ENCODE measurements around the gene MMP3.
"Not testable (repeated sequence)": the region's sequence is repeated elsewhere in the genome, so short reads cannot be mapped to it uniquely, and the experiment has no call there.

MMP3 gene

GRCh38 chr11:102843489-102843888 is at the start of gene MMP3:
Gene MMP3 (minus strand): TSS chr11:102843609. CDS start chr11:102843546, 63 bp downstream.
- FAIRE-seq (no peak), DNase-seq (ENCODE audit: low spot score) (peak; percentile 23)

DNA sequence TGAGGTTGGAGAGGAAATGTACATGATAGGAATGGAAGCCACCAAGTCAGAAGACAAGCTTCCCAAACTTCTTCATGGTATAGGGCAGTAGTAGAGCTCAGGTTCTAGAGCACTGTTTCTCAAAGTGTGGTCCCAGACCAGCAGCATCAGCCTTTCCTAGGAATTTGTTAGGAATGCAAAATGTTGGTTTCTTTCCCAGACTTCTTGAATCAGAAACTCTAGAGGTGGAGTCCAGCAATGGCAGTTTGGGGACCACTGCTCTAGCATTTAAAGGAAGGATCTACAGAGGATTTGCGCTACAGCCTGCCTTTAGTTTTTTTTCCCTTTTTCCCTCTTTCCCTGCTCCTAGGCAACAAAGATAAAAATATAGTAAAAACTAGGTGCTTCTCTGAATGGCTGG is 48.3 kb upstream of the MMP3 start:
- FAIRE-seq (no peak), DNase-seq (ENCODE audit: low spot score) (no peak)

GRCh38 chr11:102886999-102887398 is 43.6 kb upstream of the MMP3 start:
- DNase-seq (ENCODE audit: low spot score) (no peak), FAIRE-seq (no peak)

DNA sequence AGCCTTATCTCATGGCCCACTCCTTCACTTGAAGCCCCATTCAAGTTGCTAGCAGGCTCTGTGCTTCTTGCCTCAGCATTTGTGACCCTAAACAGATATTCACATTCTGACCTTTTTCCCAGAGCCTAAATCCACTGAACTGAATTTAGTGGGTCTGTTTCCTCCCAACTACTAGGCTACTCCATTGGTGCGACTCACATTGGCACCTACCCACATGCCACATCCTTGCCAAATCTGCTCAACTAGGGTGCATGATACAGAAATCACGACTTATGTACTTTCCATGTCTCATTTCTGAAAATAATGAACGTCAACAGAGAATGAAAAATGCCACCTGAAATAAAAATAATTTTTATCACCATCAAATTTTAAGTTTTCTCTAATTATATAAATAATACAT is 39.7 kb upstream of the MMP3 start:
- FAIRE-seq: no peak
- no peak for DNase-seq (ENCODE audit: low spot score)

DNA sequence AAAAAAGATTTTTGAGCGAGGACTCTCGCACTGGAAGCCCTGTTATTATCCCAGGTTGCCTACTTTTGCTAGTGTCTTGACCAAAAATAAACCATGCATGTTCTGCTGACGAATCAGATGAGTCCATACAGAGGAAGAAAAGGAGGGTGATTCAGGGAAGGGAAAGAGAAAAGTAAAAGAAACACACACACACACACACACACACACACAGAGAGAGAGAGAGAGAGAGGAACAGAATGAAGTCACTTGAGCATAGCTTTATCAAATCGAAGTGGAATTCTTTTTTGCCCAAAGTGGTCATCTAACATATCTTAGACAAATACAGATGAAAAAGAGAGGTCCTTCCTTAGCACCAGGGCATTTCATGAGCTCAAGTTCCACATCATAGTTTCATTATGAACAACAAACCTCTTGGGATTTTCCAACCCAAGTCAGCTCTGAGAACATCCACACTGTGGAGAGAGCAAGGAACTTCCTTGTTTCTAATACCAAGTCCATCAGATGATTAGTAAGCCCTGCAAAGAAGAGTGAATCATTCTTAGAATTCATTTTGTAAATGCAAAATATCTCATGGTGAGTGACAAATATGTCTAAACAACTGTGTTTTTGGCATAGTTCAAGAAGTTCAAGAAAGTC is 39.1 kb upstream of the MMP3 start:
- no peak for DNase-seq (ENCODE audit: low spot score)
- FAIRE-seq: no peak

DNA sequence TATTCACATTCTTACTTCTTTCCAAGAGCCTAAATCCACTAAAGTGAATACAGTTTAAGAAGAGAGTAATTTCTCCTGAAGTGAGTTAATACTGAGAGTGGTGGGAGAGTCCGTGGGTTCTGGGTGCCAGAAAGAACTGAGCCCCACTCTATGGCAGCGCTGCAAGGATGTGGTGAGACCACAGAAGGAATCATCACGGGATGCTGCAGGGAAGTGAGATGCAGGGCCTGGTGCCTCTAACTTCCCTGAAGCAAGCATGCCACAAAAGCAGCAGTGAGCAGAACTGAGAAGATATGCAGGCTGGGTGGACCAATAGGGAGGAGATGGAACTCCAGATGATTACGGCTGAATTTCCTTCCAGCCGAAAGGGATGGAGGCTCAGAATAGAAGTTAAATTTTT is 36.4 kb upstream of the MMP3 start:
- FAIRE-seq (no peak), DNase-seq (ENCODE audit: low spot score) (no peak)

GRCh38 chr11:102878595-102878994 is 35.2 kb upstream of the MMP3 start:
- no peak for DNase-seq (ENCODE audit: low spot score)
- no peak for FAIRE-seq

DNA sequence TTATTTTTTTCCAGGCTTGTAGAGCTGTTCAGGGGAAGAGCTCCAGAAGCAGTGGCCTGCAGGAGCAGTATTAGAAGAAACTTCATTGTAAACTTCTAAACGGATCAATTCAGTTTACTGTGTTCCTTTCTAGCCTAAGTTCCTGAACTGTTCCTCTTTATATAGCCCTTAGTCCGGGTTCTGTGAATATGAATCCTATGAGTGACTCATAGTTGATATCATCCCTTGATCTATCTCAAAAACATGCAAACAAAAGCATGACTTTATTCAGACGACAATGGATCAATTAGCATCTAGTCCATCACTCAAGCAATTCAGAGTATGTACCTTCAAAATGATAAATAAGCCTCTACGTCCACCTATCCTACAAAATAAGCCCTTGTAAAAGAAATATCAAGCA is 31.4 kb upstream of the MMP3 start, which contains the start of gene MMP12:
Gene MMP12 (minus strand): TSS at position 131 of the 400 bp plus-strand sequence. CDS start 45 bp downstream, at position 86.
- DNase-seq (ENCODE audit: low spot score) (no peak), FAIRE-seq (no peak)

DNA sequence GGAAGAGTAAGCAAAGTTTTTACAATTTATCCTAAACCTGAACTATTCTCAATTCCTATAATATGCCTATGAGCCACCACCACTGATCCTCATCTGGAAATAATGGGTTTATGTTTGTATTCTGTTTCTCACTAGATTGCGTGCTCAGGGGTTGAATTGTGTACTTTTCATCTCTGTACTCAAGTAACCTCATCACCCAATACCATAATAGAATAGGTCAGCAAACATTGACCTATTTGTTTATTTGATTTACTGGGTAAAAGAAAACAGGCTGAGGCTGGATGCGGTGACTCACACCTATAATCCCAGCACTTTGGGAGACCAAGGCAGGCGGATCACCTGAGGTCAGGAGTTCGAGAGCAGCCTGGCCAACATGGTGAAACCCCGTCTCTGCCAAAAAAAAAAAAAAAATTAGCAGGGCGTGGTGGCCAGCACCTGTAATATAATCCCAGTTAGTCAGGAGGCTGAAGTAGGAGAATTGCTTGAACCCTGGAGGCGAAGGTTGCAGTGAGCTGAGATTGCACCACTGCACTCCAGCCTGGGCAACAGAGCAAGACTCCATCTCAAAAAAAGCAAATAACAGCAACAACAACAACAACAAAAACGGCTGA is 26.1 kb upstream of the MMP3 start:
- not testable (repeated sequence) for DNase-seq (ENCODE audit: low spot score); FAIRE-seq

DNA sequence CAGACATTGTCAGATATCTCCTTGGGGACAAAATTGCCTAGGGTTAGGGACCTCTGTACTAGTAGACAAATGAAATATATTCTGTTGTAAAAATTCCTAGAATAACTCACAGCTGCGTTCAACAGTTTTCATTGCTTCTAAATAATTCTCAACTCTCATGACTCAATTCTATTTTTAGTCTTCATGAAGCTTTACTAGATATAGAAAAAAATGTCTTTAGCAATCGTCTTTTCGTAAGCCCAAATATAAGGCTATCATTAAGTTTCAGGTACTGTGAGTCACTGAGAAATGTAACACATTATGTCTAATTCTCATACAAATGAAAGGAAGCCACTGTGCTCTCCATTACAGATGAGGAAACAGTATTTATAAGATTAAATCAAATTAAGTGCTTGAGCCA is 24.9 kb upstream of the MMP3 start:
- DNase-seq (ENCODE audit: low spot score) (no peak), FAIRE-seq (no peak)

DNA sequence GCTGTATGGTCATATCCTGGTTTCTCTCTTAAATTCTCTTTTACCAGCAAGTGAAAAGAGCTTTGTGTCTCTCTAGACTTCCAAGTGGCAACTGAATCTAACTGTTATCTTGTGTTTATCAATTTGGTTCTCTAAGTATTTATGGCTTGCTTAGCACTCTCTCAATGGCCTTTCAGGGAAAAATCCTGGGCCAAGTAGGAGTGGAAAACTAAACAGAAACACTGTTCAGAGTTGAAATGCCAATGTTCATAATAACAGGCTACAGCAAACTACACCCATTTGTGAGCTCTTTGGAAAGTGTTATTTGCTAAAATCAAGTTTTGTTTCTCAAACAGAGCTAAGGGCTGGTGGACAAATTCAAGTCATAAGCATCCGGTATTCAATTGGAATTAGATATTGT is 21.3 kb upstream of the MMP3 start:
- FAIRE-seq: no peak
- DNase-seq (ENCODE audit: low spot score): no peak

DNA sequence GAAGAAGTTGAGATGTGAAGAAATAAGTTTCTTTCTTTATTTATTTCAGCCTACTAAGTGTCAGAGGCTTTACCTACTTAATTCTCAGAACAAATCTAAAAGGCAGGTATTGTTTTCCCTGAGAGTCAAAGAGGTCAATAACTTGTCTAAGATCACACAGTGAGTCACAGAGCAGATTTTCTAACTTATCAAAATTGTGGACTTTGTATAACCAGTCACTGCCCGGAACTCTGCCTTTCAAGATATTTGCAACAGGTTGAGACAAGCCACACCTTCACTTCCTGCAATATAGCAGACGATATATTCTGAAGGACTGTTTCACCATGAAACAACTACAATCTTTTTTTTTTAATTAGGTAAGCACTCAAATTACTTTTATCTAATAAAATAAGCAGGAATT is 10.5 kb upstream of the MMP3 start:
- FAIRE-seq: no peak

GRCh38 chr11:102853055-102853454 is 9.6 kb upstream of the MMP3 start:
- no peak for DNase-seq (ENCODE audit: low spot score)

More for the DNA sequence above, 10.5 kb upstream of the MMP3 start:
- DNase-seq (ENCODE audit: low spot score): no peak

GRCh38 chr11:102850973-102851745 is 7.8 kb upstream of the MMP3 start:
- DNase-seq (ENCODE audit: low spot score) (peak; percentile 76), FAIRE-seq (peak; percentile 71)

More at GRCh38 chr11:102853055-102853454, 9.6 kb upstream of the MMP3 start:
- no peak for FAIRE-seq

DNA sequence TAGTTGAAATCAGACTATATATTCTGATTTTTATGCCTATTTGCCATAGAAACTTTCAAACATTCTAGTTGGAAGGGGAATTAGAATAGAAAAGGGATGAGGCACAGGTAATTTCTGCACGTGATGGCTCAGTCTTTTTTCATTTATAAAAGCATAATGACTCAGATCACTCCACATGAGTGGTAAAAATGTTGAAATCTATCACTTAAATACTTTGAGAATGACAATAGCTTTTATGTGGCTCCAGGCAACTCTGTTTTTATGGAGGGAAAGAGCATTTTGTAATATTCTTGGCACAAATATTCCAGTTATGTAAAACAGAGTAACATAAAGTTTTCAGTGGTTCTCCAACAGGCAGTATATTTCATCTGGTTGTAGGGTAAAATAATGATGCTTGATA is 5.9 kb upstream of the MMP3 start:
- FAIRE-seq: no peak
- DNase-seq (ENCODE audit: low spot score): no peak

- DNase-seq (ENCODE audit: low spot score) (no peak), FAIRE-seq (no peak)
These were observed 2.9 kb upstream of the MMP3 start for GRCh38 chr11:102846292-102846691.

- no peak for FAIRE-seq
- no peak for DNase-seq (ENCODE audit: low spot score)
These were observed 479 bp downstream of the MMP3 start for GRCh38 chr11:102842930-102843329.

DNA sequence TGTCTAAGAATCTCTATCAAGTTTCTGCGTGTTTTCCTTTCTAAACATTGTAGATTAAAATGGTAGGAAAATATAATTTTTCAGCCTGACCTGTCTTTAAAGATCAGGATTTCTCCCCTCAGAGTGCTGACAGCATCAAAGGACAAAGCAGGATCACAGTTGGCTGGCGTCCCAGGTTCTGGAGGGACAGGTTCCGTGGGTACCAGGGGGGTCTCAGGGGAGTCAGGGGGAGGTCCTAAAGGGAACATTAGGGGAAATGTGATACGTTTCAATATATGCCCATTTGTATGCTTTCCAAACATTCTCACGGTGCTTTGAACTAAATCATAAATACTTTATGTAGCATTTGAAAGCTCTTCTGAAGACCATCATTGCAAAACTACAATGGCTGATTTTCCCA is 3.4 kb downstream of the MMP3 start:
- DNase-seq (ENCODE audit: low spot score) (no peak), FAIRE-seq (no peak)

DNA sequence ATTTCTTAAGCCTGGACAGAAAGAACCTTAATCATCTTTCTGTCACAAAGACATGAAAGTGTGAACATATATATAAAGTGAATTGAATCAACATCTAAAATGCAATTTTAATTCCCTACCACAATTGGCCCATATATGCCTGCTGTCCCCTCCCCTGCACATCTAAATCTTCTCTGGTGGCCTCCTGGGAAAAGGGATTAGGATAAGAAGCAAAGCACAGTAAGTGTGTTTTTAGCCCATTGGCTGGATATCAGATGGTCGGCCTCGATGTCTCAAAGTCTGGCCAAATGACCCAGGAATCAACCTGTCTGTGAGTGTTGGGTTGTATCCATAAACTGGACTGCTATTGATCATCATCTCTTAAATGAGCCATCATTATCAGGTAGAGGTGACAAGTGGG is 5.8 kb downstream of the MMP3 start:
- DNase-seq (ENCODE audit: low spot score) (no peak), FAIRE-seq (no peak)

DNA sequence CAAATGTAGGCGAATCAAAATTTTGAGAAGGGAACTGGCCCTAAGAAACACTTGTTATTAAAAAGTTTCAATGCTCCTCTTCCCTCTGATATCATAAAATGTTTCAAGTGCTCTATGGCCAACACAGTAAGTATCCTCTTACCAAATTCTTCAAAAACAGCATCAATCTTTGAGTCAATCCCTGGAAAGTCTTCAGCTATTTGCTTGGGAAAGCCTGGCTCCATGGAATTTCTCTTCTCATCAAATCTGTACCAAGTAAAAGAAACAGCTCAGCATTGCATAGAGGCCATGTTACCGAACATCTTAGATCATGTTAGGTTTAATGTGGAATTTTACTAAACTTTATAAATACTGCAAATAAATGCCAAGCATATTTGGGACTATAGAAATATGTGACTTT is 6.3 kb downstream of the MMP3 start:
- no peak for FAIRE-seq
- DNase-seq (ENCODE audit: low spot score): no peak

- no peak for FAIRE-seq
These were observed 7.0 kb downstream of the MMP3 start for GRCh38 chr11:102836290-102836875.

GRCh38 chr11:102833731-102834130 is 9.7 kb downstream of the MMP3 start:
- FAIRE-seq: no peak
- no peak for DNase-seq (ENCODE audit: low spot score)

More at GRCh38 chr11:102836290-102836875, 7.0 kb downstream of the MMP3 start:
- no peak for DNase-seq (ENCODE audit: low spot score)

All from urothelium cell line (cell line).